ENCODE data around the gene MKRN2.

GRCh38 chr3:12598890-12599289 is 42.0 kb downstream of the MKRN2 start:
- TF ChIP-seq MAX (IDR thresholded peaks at IDR 0.05; ENCODE audit: insufficient read depth, insufficient read length) (no peak), CTCF (IDR thresholded peaks at IDR 0.05; ENCODE audit: extremely low read depth in 1 of 2, insufficient read depth in 1 of 2, low read depth in 1 of 2, low read length in 2 of 2) (no peak), FOS (IDR thresholded peaks at IDR 0.05; ENCODE audit: borderline replicate concordance, insufficient read depth, low read length) (no peak), POLR2A (IDR thresholded peaks at IDR 0.05; ENCODE audit: low read depth, low read length) (no peak)

All from endothelial cell of umbilical vein (primary cell).